H1 (cell line): Measurements from ENCODE around the gene STAT3. TPM values are rescaled to one million over a fixed set of nuclear protein-coding genes. Genes with fewer than 3 reads are reported as not detected.

Experiments used
- CTCF ChIA-PET: fragments of 300-600 bp; sonication (Branson Sonifier 250); formaldehyde crosslinking; loops from one replicate; lab custom pipeline; 2021; ENCODE audit not compliant: partially characterized antibody; lab: Charles Lee
- POLR2A ChIA-PET: fragments of 300-600 bp; sonication (Branson Sonifier 250); formaldehyde crosslinking; loops from one replicate; lab custom pipeline; 2021; ENCODE audit warnings: inconsistent platforms; ENCODE audit not compliant: partially characterized antibody; lab: Charles Lee
- DNase-seq, 2 experiments: peaks; one replicate each; pipeline versions ENCODE4 v3.0.0 to v3.0.0-alpha.2; 2010 to 2022; ENCODE audit warnings: low spot score in 2 of 2, low read depth in 1 of 2, mixed read lengths in 1 of 2
- FAIRE-seq: peaks from 2 replicates; lab custom pipeline; 2011; peaks lifted over from hg19 to GRCh38; lab: Jason Lieb, UNC
- H2AFZ ChIP-seq: 2 replicates; pipeline ENCODE4 v1.8.1; 2012; ENCODE audit warnings: low read length, inconsistent platforms
- H2AK5ac ChIP-seq: 2 replicates; pipeline ENCODE4 v1.6.1; 2013; ENCODE audit warnings: low read depth, low read length
- H2BK120ac ChIP-seq: replicated peaks from 2 replicates; pipeline ENCODE3; 2013; ENCODE audit warnings: low read depth, low read length, inconsistent platforms
- H2BK12ac ChIP-seq: 2 replicates; pipeline ENCODE4 v1.6.1; 2013; ENCODE audit warnings: low read depth, low read length
- H2BK15ac ChIP-seq: 2 replicates; pipeline ENCODE4 v1.6.1; 2013; ENCODE audit warnings: low read length
- H2BK20ac ChIP-seq: 2 replicates; pipeline ENCODE4 v1.6.1; 2013; ENCODE audit warnings: low read length
- H2BK5ac ChIP-seq: 2 replicates; pipeline ENCODE4 v1.6.1; 2013; ENCODE audit warnings: low read depth, low read length
- H3K14ac ChIP-seq: 2 replicates; pipeline ENCODE4 v1.6.1; 2013; ENCODE audit warnings: inconsistent platforms; ENCODE audit not compliant: insufficient read length
- H3K18ac ChIP-seq: 2 replicates; pipeline ENCODE4 v1.6.1; 2013; ENCODE audit warnings: low read length; ENCODE audit errors: extremely low read depth
- H3K23ac ChIP-seq: 2 replicates; pipeline ENCODE4 v1.6.1; 2013; ENCODE audit warnings: inconsistent platforms; ENCODE audit not compliant: insufficient read length
- H3K23me2 ChIP-seq: 2 replicates; pipeline ENCODE4 v1.6.1; 2013; ENCODE audit warnings: low read depth, low read length
- H3K27ac ChIP-seq: 2 replicates; pipeline ENCODE4 v1.6.1; 2011; ENCODE audit warnings: low read depth, low read length, inconsistent platforms
- H3K27me3 ChIP-seq, 4 experiments: replicated peaks in 1 of 4; 1 replicate in 1 of 4; 2 replicates in 3 of 4; pipeline versions ENCODE4 v1.6.1 to v1.8.1; 2011 to 2013; ENCODE audit warnings: low read length in 3 of 4, mild to moderate bottlenecking in 3 of 4, inconsistent platforms in 2 of 4, mixed read lengths in 2 of 4, moderate library complexity in 1 of 4; ENCODE audit not compliant: control insufficient read depth in 3 of 4, insufficient read depth in 3 of 4; ENCODE audit errors: extremely low read depth in 1 of 4
- H3K36me3 ChIP-seq, 4 experiments: 2 replicates each; pipeline versions ENCODE4 v1.6.1 to v1.8.1; 2011 to 2013; ENCODE audit warnings: mild to moderate bottlenecking in 4 of 4, low read length in 3 of 4, moderate library complexity in 2 of 4, control low read depth in 1 of 4, inconsistent platforms in 1 of 4; ENCODE audit not compliant: insufficient read depth in 4 of 4, control insufficient read depth in 2 of 4
- H3K4ac ChIP-seq: replicated peaks from 2 replicates; pipeline ENCODE3; 2013; ENCODE audit warnings: low read length, low read depth, mixed read lengths, inconsistent platforms; ENCODE audit not compliant: insufficient read length
- H3K4me1 ChIP-seq, 4 experiments: replicated peaks in 1 of 4; 1 replicate in 1 of 4; 2 replicates in 3 of 4; pipeline versions ENCODE4 v1.6.1 to v1.8.1; 2011 to 2013; ENCODE audit warnings: low read length in 3 of 4, inconsistent platforms in 2 of 4, mixed read lengths in 1 of 4; ENCODE audit not compliant: insufficient read depth in 4 of 4, control insufficient read depth in 3 of 4
- H3K4me2 ChIP-seq, 2 experiments: 2 replicates each; pipeline versions ENCODE4 v1.6.1 to v1.8.1; 2011 to 2013; ENCODE audit warnings: low read depth in 2 of 2, low read length in 2 of 2, control low read depth in 1 of 2, inconsistent platforms in 1 of 2, mild to moderate bottlenecking in 1 of 2; ENCODE audit not compliant: insufficient read depth in 1 of 2
- H3K4me3 ChIP-seq, 4 experiments: fragments of 200-600, 300-600 bp in 1 of 4; sonication (generic), shearing (Covaris generic), sonication (Bioruptor Twin) in 1 of 4; 2 replicates each; pipeline versions ENCODE4 v1.5.1 to v1.8.1; 2011 to 2016; ENCODE audit warnings: low read length in 4 of 4, low read depth in 3 of 4, control low read depth in 2 of 4, inconsistent platforms in 2 of 4, mild to moderate bottlenecking in 2 of 4, mixed read lengths in 1 of 4, moderate library complexity in 1 of 4; ENCODE audit not compliant: insufficient read depth in 2 of 4; ENCODE audit errors: extremely low read depth in 1 of 4
- H3K56ac ChIP-seq: replicated peaks from 2 replicates; pipeline ENCODE3; 2013; ENCODE audit warnings: low read depth, mild to moderate bottlenecking, mixed read lengths, low read length, inconsistent platforms; ENCODE audit not compliant: insufficient read length
- H3K79me1 ChIP-seq: 2 replicates; pipeline ENCODE4 v1.6.1; 2013; ENCODE audit warnings: low read depth, low read length, control low read depth
- H3K79me2 ChIP-seq, 2 experiments: 2 replicates each; pipeline versions ENCODE4 v1.6.1 to v1.8.1; 2012 to 2013; ENCODE audit warnings: low read length in 2 of 2, mild to moderate bottlenecking in 2 of 2, inconsistent platforms in 1 of 2; ENCODE audit not compliant: insufficient read depth in 2 of 2, control insufficient read depth in 1 of 2
- H3K9ac ChIP-seq, 4 experiments: replicated peaks in 1 of 4; 1 replicate in 1 of 4; 2 replicates in 3 of 4; pipeline versions ENCODE4 v1.6.1 to v1.8.1; 2011 to 2013; ENCODE audit warnings: low read depth in 3 of 4, low read length in 3 of 4, control low read depth in 2 of 4, mild to moderate bottlenecking in 2 of 4, moderate library complexity in 2 of 4, inconsistent platforms in 1 of 4; ENCODE audit errors: extremely low read depth in 1 of 4
- H3K9me3 ChIP-seq, 2 experiments: 2 replicates each; pipeline versions ENCODE4 v1.6.1 to v1.8.1; 2012 to 2013; ENCODE audit warnings: mild to moderate bottlenecking in 2 of 2, moderate library complexity in 2 of 2, control low read depth in 1 of 2, inconsistent platforms in 1 of 2, low read depth in 1 of 2, low read length in 1 of 2, mixed read lengths in 1 of 2; ENCODE audit not compliant: insufficient read depth in 2 of 2
- H4K20me1 ChIP-seq, 2 experiments: replicated peaks in 1 of 2; 2 replicates each; pipeline versions ENCODE3 to v1.8.1; 2011 to 2013; ENCODE audit warnings: inconsistent platforms in 2 of 2, low read length in 2 of 2, mild to moderate bottlenecking in 1 of 2; ENCODE audit not compliant: insufficient read depth in 2 of 2, control insufficient read depth in 1 of 2
- H4K5ac ChIP-seq: 2 replicates; pipeline ENCODE4 v1.6.1; 2013; ENCODE audit warnings: low read length, low read depth, mixed read lengths, inconsistent platforms; ENCODE audit not compliant: insufficient read length
- H4K8ac ChIP-seq: 2 replicates; pipeline ENCODE4 v1.8.0; 2013; ENCODE audit warnings: mild to moderate bottlenecking, moderate library complexity, low read length, inconsistent platforms; ENCODE audit not compliant: insufficient read depth; ENCODE audit errors: extremely low read depth
- H4K91ac ChIP-seq: replicated peaks from 2 replicates; pipeline ENCODE3; 2013; ENCODE audit warnings: low read length, mixed read lengths, inconsistent platforms; ENCODE audit not compliant: insufficient read length
- BRCA1 ChIP-seq: IDR thresholded peaks from 2 replicates; pipeline ENCODE4 v1.6.1; 2012; ENCODE audit warnings: low read depth, low read length, improper control_type of control experiment
- FOSL1 ChIP-seq: IDR thresholded peaks from 2 replicates; pipeline ENCODE4 v1.6.1; 2011; ENCODE audit warnings: mild to moderate bottlenecking, low read depth, low read length, moderate library complexity; ENCODE audit not compliant: insufficient read depth
- HDAC2 ChIP-seq, 2 experiments: fragments of 300-600 bp in 1 of 2; sonication (generic) in 1 of 2; IDR thresholded peaks; 2 replicates each; pipeline ENCODE4 v1.6.1; 2011 to 2012; ENCODE audit warnings: low read depth in 2 of 2, low read length in 2 of 2, mild to moderate bottlenecking in 2 of 2, moderate library complexity in 2 of 2, borderline replicate concordance in 1 of 2, inconsistent platforms in 1 of 2
- KDM4A ChIP-seq: IDR thresholded peaks from one replicate; pipeline ENCODE4 v1.7.1; 2012; ENCODE audit warnings: low read depth, mild to moderate bottlenecking, moderate library complexity, low read length, inconsistent platforms; ENCODE audit not compliant: severe bottlenecking
- PHF8 ChIP-seq: fragments of 200-600 bp; sonication (generic); conservative IDR thresholded peaks from 2 replicates; pipeline ENCODE4 v1.7.1; 2012; ENCODE audit warnings: low read depth, mild to moderate bottlenecking, inconsistent platforms, low read length, moderate library complexity
- RNF2 ChIP-seq: fragments of 200-900, 300-1000 bp; sonication (generic); IDR thresholded peaks from 2 replicates; pipeline ENCODE4 v1.7.1; 2016; ENCODE audit warnings: borderline replicate concordance, low read depth, mild to moderate bottlenecking, antibody characterized with exemption, low read length; ENCODE audit not compliant: poor library complexity, severe bottlenecking; ENCODE audit errors: missing control alignments
- SP1 ChIP-seq: IDR thresholded peaks from 2 replicates; pipeline ENCODE4 v1.6.1; 2011; ENCODE audit warnings: low read depth, low read length
- TAF7 ChIP-seq: optimal IDR thresholded peaks from 2 replicates; pipeline ENCODE3; 2011; ENCODE audit warnings: low read depth, mild to moderate bottlenecking, inconsistent platforms, low read length, moderate library complexity, borderline replicate concordance
- WGBS, 2 experiments: shearing (Covaris generic) in 1 of 2; methylation state at CpG; one replicate each; pipeline versions ENCODE4 v1.1.6 to v1.1.7; 2013 to 2015; ENCODE audit warnings: low lambda C conversion rate in 2 of 2, mixed read lengths in 2 of 2, inconsistent platforms in 1 of 2, low coverage in 1 of 2, missing lambda C conversion rate in 1 of 2; ENCODE audit not compliant: insufficient replicate concordance in 2 of 2, insufficient coverage in 1 of 2, insufficient read length in 1 of 2; ENCODE audit errors: extremely low coverage in 1 of 2, missing lambda C conversion rate in 1 of 2; 5-methylcytosine and 5-hydroxymethylcytosine counted together
- polyA plus RNA-seq, 7 experiments: library from polyadenylated mRNA; depleted of rRNA in 3 of 7; stranded (reverse) in 5 of 7; unstranded in 2 of 7; fragments of >200 nt in 5 of 7; fragments of 200-250 nt in 2 of 7; gene quantifications; 1 replicate in 5 of 7; 2 replicates in 1 of 7; 4 replicates in 1 of 7; pipeline versions ENCODE4 v1.2.1 to v1.2.3, GENCODE V29; 2011 to 2013; ENCODE audit warnings: missing spikeins in 2 of 7, mixed read lengths in 2 of 7
- total RNA-seq: library from RNA; stranded (reverse); fragmentation: NEBNext Ultra II Directional; extraction: Animal tissue kit (Norgen Biotek cat#: 25700); gene quantifications from 2 replicates; pipeline ENCODE4 v1.2.1, GENCODE V29; 2021

Gene STAT3
- total and polyA plus RNA-seq, 2 of the 8 experiments (the other 6 are each of a cell fraction or from before 2014, with no cell fraction given): 38.4 to 94.1 TPM

DNA sequence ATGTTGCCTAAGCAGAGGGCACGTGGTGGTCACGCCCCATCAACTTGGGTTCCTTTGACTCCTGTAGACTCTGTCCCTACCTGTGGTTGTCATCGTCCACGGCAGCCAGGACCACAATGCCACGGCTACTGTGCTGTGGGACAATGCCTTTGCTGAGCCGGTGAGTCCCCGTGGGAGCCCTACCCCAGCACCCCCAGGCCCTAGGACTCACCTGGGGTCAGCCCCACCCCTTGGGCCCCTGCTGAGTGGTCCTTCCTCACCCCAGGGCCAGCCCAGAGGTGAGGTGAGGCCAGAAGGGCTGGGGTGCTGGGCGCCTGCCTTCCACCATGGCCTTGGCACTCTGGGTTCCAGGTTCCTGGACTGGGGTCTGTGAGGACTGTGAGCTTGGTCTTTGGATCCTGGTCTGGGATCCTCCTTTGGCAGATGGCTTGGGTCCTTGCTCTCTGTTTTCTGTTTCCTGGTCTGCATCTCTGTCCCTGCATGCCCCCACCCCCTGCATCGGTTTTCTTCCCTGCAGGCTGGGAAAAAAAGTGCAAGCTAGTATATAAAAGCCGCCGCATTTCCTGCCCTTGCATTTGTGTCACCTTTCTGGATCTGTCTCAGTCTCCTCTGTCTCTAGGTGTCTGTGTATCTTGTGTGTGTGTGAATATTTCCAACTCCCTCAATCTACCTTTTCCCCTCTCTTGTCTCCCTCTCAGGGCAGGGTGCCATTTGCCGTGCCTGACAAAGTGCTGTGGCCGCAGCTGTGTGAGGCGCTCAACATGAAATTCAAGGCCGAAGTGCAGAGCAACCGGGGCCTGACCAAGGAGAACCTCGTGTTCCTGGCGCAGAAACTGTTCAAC, 82.5 kb downstream of the STAT3 start:
- 94% methylated on average over 16 of the region's 18 CpGs; no CpG with 5 or more reads in 1 of the 2 experiments for WGBS, 2 experiments
- POLR2A ChIA-PET: interaction anchor here (1.4 kb wide), 1 partner anchor 30 kb away, joined by 3 read pairs; no protein-coding TSS in a partner anchor
- no peak for FAIRE-seq
- TF ChIP-seq TAF7: no peak
- TF ChIP-seq HDAC2 (IDR thresholded peaks at IDR 0.05; ENCODE audit: borderline replicate concordance in 1 of 2, low read depth in 2 of 2, low read length in 2 of 2): no peak
- no peak for TF ChIP-seq BRCA1
- no peak for TF ChIP-seq SP1
- TF ChIP-seq PHF8: no peak
- no peak for TF ChIP-seq KDM4A
- TF ChIP-seq FOSL1: no peak
- TF ChIP-seq RNF2: no peak

More for the DNA sequence above, 82.5 kb downstream of the STAT3 start:
- DNase-seq: no peak
- Histone ChIP-seq H2BK120ac (no peak overlapping the region), H2BK15ac (no peak overlapping the region), H3K79me2 (no peaks in the 10 kb centered on the region), H3K23me2 (no peaks in the 10 kb centered on the region), H3K9ac (no peak overlapping the region), H3K36me3 (no peaks in the 10 kb centered on the region), H4K8ac (no peak overlapping the region), H4K20me1 (peaks cover 0 to 3% of the 10 kb centered on the region in 2 experiments), H3K14ac (no peak overlapping the region), H2AK5ac (no peak overlapping the region), H3K23ac (no peak overlapping the region), H3K27ac (no peak overlapping the region), H3K4me3 (no peak overlapping the region), H2BK20ac (no peak overlapping the region), H3K4ac (no peak overlapping the region), H3K79me1 (no peaks in the 10 kb centered on the region), H3K27me3 (no peaks in the 10 kb centered on the region), H2BK5ac (no peak overlapping the region), H4K5ac (no peak overlapping the region), H3K56ac (no peak overlapping the region), H4K91ac (no peak overlapping the region), H2AFZ (no peak overlapping the region), H3K4me1 (peaks cover 0 to 5% (median 4%) of the 10 kb centered on the region in 4 experiments; a peak in 4 of 7 replicates), H3K18ac (no peak overlapping the region; the same call in 1 of the 2 replicates), H3K9me3 (no peaks in the 10 kb centered on the region), H3K4me2 (no peak overlapping the region), H2BK12ac (no peak overlapping the region)
- CTCF ChIA-PET: interaction anchor here (0.5 to 2.2 kb wide), 4 partner anchors 12 to 105 kb away, joined by 3 to 11 read pairs (median 4); no protein-coding TSS in a partner anchor
